Nephron progenitor cell (in vitro differentiated cells): ENCODE measurements around the gene EEFSEC.

Source experiments
- DNase-seq: peaks from one replicate; pipeline ENCODE4 v3.0.0; 2021
- H3K27ac Mint-ChIP-seq: 2 replicates; pipeline ENCODE4 v1.8.0; 2021; ENCODE audit warnings: mild to moderate bottlenecking, moderate library complexity, mixed read lengths
- H3K27me3 Mint-ChIP-seq: 2 replicates; pipeline ENCODE4 v1.8.0; 2021; ENCODE audit warnings: mild to moderate bottlenecking, low read depth, mixed read lengths; ENCODE audit not compliant: poor library complexity
- H3K36me3 Mint-ChIP-seq: 2 replicates; pipeline ENCODE4 v1.8.0; 2021; ENCODE audit warnings: low read depth, mixed read lengths
- H3K4me1 Mint-ChIP-seq: 2 replicates; pipeline ENCODE4 v1.8.0; 2021; ENCODE audit warnings: mixed read lengths
- H3K4me3 Mint-ChIP-seq: 2 replicates; pipeline ENCODE4 v1.8.0; 2021; ENCODE audit warnings: mild to moderate bottlenecking, moderate library complexity, mixed read lengths
- H3K9me3 Mint-ChIP-seq: 2 replicates; pipeline ENCODE4 v1.8.0; 2021; ENCODE audit warnings: mild to moderate bottlenecking, moderate library complexity, mixed read lengths
- TF ChIP-seq, protein P1 (sequence below): fragments of 200-600 bp; sonication (generic); IDR thresholded peaks from 2 replicates; pipeline ENCODE4 v1.5.0; 2021; ENCODE audit warnings: antibody characterized with exemption

Gene EEFSEC

DNA sequence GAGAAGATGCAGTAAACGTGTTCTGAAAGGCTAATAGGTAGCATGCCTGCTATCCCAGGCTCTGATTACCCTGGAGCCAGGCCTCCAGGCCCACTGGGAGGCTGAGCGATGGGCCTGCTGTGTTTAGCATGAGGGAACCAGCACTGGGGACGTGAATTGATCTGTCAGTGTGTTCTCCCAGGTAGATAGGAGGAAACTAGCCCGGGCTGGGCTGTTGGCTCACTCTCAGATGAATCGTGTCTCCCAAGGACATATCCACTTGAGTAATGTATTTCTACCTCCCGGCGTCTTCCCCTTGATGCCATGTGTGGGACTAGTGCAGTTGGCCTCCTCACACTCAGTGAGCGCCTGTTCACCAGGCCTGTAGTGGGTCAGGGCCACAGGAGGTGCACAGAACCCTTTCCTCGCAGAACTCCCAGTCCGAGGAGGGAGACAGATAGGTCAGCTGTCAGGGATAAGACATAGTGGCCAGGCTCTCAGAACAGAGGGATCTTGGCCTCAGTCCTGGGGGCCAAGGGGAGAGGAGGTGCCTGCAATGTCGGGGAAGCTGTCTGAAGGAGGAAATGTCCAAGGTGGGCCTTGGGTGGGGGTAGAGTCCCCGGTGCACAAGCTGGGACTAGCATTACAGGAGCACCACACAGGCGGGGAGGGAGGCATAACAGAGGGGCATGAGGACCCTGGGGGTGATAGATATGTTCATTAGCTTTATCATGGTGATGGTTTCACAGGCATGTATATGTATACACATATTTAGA is 201.7 kb downstream of the EEFSEC start:
- DNase-seq, result no peak
- TF ChIP-seq, protein P1, sequence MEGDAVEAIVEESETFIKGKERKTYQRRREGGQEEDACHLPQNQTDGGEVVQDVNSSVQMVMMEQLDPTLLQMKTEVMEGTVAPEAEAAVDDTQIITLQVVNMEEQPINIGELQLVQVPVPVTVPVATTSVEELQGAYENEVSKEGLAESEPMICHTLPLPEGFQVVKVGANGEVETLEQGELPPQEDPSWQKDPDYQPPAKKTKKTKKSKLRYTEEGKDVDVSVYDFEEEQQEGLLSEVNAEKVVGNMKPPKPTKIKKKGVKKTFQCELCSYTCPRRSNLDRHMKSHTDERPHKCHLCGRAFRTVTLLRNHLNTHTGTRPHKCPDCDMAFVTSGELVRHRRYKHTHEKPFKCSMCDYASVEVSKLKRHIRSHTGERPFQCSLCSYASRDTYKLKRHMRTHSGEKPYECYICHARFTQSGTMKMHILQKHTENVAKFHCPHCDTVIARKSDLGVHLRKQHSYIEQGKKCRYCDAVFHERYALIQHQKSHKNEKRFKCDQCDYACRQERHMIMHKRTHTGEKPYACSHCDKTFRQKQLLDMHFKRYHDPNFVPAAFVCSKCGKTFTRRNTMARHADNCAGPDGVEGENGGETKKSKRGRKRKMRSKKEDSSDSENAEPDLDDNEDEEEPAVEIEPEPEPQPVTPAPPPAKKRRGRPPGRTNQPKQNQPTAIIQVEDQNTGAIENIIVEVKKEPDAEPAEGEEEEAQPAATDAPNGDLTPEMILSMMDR, result no peak
- Mint-ChIP-seq H3K27ac (peak overlapping the region; percentile 29), H3K36me3 (peaks cover 20% of the 10 kb centered on the region), H3K9me3 (no peaks in the 10 kb centered on the region), H3K4me1 (peaks cover 57% of the 10 kb centered on the region), H3K4me3 (peak overlapping the region; percentile 65), H3K27me3 (peaks cover 20% of the 10 kb centered on the region)

DNA sequence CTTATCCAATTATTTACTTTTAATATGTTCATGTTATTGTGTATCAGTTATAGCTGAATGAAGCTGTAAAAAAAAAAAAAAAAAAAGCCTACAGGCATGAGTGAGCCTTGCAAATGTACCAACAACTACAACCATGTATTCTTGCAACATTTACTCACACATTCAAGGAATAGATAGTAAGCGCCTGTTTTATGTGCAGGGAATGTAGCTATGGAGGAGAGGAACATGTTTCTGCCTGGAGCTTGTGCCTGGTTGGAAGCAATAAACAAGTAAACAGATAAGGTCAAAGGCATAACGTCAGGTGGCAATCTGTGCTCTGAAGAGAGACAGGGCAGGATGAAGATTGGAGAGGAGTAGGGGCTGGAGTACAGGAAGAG is 202.2 kb downstream of the EEFSEC start:
- DNase-seq, result no peak
- peaks cover 62% of the 10 kb centered on the region for H3K4me1 Mint-ChIP-seq
- H3K36me3 Mint-ChIP-seq, result peaks cover 20% of the 10 kb centered on the region
- no peak overlapping the region for H3K27ac Mint-ChIP-seq
- no peak overlapping the region for H3K4me3 Mint-ChIP-seq
- no peaks in the 10 kb centered on the region for H3K9me3 Mint-ChIP-seq
- H3K27me3 Mint-ChIP-seq, result peaks cover 20% of the 10 kb centered on the region
- TF ChIP-seq, protein P1, result no peak

DNA sequence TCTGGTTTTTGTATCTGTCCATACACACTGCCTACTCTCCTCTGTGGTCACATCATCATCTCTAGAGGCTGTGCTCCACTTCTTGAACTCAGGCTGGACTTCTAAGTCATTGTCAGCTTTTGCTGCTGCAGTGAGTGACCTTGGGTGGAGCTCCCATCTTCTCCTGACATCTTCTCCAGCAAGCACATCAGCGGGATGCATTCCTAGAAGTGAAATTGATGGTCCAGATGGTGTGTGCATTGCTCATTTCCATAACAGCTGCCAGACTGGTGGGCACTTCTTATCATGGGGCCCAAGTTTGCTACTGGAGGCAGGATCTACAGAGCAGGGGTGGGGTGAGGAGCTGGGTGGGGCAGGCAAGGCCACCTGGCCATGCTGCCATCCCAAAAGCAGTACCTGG is 203.5 kb downstream of the EEFSEC start:
- no peak for DNase-seq
- TF ChIP-seq, protein P1, result no peak
- Mint-ChIP-seq H3K36me3 (peaks cover 9% of the 10 kb centered on the region), H3K27ac (no peak overlapping the region), H3K27me3 (peaks cover 16% of the 10 kb centered on the region), H3K4me3 (no peak overlapping the region), H3K9me3 (no peaks in the 10 kb centered on the region), H3K4me1 (peaks cover 67% of the 10 kb centered on the region)

DNA sequence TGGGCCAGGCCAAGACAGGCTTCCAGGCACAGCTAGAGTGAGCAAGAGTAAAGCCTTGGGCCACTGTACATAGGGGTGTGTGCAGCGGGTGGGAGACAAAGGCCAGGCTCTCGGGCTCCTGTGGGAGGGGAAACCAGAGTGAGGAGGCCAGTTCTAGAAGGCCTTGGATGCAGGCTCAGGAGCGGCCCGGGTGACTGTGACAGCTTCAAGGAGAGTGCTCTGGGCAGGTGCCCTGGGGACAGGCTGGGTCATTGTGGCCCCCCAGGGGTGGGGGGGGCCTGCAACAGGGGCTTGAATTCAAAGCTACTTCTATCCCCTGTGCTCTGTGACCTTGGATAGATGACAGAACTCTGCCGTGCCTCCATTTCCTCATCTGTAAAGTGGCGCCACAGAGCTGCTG is 204.3 kb downstream of the EEFSEC start:
- no peak for DNase-seq
- Mint-ChIP-seq H3K27me3 (peaks cover 15% of the 10 kb centered on the region), H3K9me3 (no peaks in the 10 kb centered on the region), H3K36me3 (peaks cover 9% of the 10 kb centered on the region), H3K4me3 (no peak overlapping the region), H3K4me1 (peaks cover 67% of the 10 kb centered on the region), H3K27ac (no peak overlapping the region)
- TF ChIP-seq, protein P1, result no peak

DNA sequence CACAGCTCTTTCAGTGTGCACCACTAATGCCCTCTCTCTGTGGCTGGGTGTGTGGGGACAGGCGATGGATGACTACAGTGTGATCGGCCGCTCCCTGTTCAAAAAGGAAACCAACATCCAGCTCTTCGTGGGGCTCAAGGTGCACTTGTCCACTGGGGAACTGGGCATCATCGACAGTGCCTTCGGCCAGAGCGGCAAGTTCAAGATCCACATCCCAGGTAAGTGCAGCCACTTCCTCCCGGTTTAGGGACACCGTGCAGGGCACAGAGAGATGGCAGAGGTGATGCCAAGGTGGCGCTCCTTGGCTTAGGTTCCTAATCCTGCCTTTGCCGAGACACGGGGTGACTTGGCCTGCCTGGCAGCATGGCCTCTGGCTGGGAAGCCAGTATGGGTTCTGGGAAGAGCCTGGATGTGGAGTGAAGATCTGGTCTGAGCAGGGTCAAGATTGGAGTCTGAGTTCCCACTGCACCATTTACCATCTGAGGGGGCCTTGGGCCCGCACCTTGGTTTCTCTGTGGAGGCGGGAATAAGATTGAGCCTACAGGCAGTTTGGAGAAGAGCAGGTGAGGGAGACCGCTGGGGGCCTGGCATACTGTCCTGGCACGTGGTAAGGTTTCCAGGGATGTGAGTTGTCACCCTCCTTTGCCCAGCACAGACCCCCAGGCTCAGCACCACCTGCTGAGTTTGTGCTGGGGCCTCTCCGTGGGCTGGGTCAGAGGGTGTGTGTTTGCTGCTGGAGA is 205.0 kb downstream of the EEFSEC start:
- Mint-ChIP-seq H3K4me1 (peaks cover 61% of the 10 kb centered on the region), H3K36me3 (peaks cover 9% of the 10 kb centered on the region), H3K4me3 (no peak overlapping the region), H3K27ac (no peak overlapping the region), H3K9me3 (no peaks in the 10 kb centered on the region), H3K27me3 (peaks cover 9% of the 10 kb centered on the region)
- TF ChIP-seq, protein P1, result no peak
- DNase-seq, result no peak
